ENCODE data around the gene PARD6B. TPM values are rescaled to one million over a fixed set of nuclear protein-coding genes. Genes with fewer than 3 reads are reported as not detected.

Gene PARD6B
- total RNA-seq, 1 donor from 2014 or later, result 0.97 TPM

- TF ChIP-seq CTCF (IDR thresholded peaks at IDR 0.05), result peak; percentile 62
- H3K9me3 Mint-ChIP-seq (ENCODE audit: unreplicated experiment), result no peaks in the 10 kb centered on the region
- H3K4me1 Mint-ChIP-seq (ENCODE audit: unreplicated experiment), result peaks cover 37% of the 10 kb centered on the region
- H3K27me3 Mint-ChIP-seq (ENCODE audit: unreplicated experiment), result no peaks in the 10 kb centered on the region
- peak; percentile 73 for DNase-seq (ENCODE audit: extremely low spot score, unreplicated experiment)
- peak overlapping the region; percentile 86 for H3K27ac Mint-ChIP-seq (ENCODE audit: unreplicated experiment)
- H3K36me3 Mint-ChIP-seq (ENCODE audit: unreplicated experiment), result no peaks in the 10 kb centered on the region
- no peak overlapping the region for H3K4me3 Mint-ChIP-seq (ENCODE audit: unreplicated experiment)
Measured at GRCh38 chr20:50744143-50744792, 12.9 kb downstream of the PARD6B start.

- no peak for DNase-seq (ENCODE audit: extremely low spot score, unreplicated experiment)
- H3K36me3 Mint-ChIP-seq (ENCODE audit: unreplicated experiment), result no peaks in the 10 kb centered on the region
- H3K4me1 Mint-ChIP-seq (ENCODE audit: unreplicated experiment), result peaks cover 37% of the 10 kb centered on the region
- no peaks in the 10 kb centered on the region for H3K27me3 Mint-ChIP-seq (ENCODE audit: unreplicated experiment)
- no peak for TF ChIP-seq CTCF (IDR thresholded peaks at IDR 0.05)
- H3K4me3 Mint-ChIP-seq (ENCODE audit: unreplicated experiment), result no peak overlapping the region
- no peak overlapping the region for H3K27ac Mint-ChIP-seq (ENCODE audit: unreplicated experiment)
- H3K9me3 Mint-ChIP-seq (ENCODE audit: unreplicated experiment), result no peaks in the 10 kb centered on the region
Measured at GRCh38 chr20:50745634-50746137, 14.3 kb downstream of the PARD6B start.

- Mint-ChIP-seq H3K27ac (ENCODE audit: unreplicated experiment) (no peak overlapping the region), H3K4me3 (ENCODE audit: unreplicated experiment) (no peak overlapping the region), H3K4me1 (ENCODE audit: unreplicated experiment) (peaks cover 35% of the 10 kb centered on the region), H3K27me3 (ENCODE audit: unreplicated experiment) (no peaks in the 10 kb centered on the region), H3K9me3 (ENCODE audit: unreplicated experiment) (no peaks in the 10 kb centered on the region), H3K36me3 (ENCODE audit: unreplicated experiment) (no peaks in the 10 kb centered on the region)
- no peak for TF ChIP-seq CTCF (IDR thresholded peaks at IDR 0.05)
- peak; percentile 13 for DNase-seq (ENCODE audit: extremely low spot score, unreplicated experiment)
Measured at GRCh38 chr20:50746138-50746940, 15.0 kb downstream of the PARD6B start.

- Mint-ChIP-seq H3K4me3 (ENCODE audit: unreplicated experiment) (no peak overlapping the region), H3K27me3 (ENCODE audit: unreplicated experiment) (peaks cover 3% of the 10 kb centered on the region), H3K4me1 (ENCODE audit: unreplicated experiment) (peaks cover 27% of the 10 kb centered on the region), H3K36me3 (ENCODE audit: unreplicated experiment) (no peaks in the 10 kb centered on the region), H3K9me3 (ENCODE audit: unreplicated experiment) (no peaks in the 10 kb centered on the region), H3K27ac (ENCODE audit: unreplicated experiment) (no peak overlapping the region)
- no peak for TF ChIP-seq CTCF (IDR thresholded peaks at IDR 0.05)
- no peak for DNase-seq (ENCODE audit: extremely low spot score, unreplicated experiment)
Measured at GRCh38 chr20:50747275-50747674, 15.9 kb downstream of the PARD6B start.

- no peak for TF ChIP-seq CTCF (IDR thresholded peaks at IDR 0.05)
- Mint-ChIP-seq H3K9me3 (ENCODE audit: unreplicated experiment) (no peaks in the 10 kb centered on the region), H3K27ac (ENCODE audit: unreplicated experiment) (no peak overlapping the region), H3K4me1 (ENCODE audit: unreplicated experiment) (peaks cover 4% of the 10 kb centered on the region), H3K36me3 (ENCODE audit: unreplicated experiment) (no peaks in the 10 kb centered on the region), H3K4me3 (ENCODE audit: unreplicated experiment) (no peak overlapping the region), H3K27me3 (ENCODE audit: unreplicated experiment) (peaks cover 9% of the 10 kb centered on the region)
- DNase-seq (ENCODE audit: extremely low spot score, unreplicated experiment), result peak; percentile 0
Measured at GRCh38 chr20:50750145-50750671, 18.8 kb downstream of the PARD6B start.

Data from osteocyte (in vitro differentiated cells).